Glutamatergic neuron (in vitro differentiated cells): ENCODE results near the gene GNAL. TPM values are rescaled to one million over a fixed set of nuclear protein-coding genes. Genes with fewer than 3 reads are reported as not detected.

Source experiments
- DNase-seq: peaks from one replicate; pipeline ENCODE4 v3.0.0; 2022
- H3K27ac Mint-ChIP-seq: one replicate; pipeline ENCODE4 v1.8.0; 2020; ENCODE audit warnings: mild to moderate bottlenecking, mixed read lengths, inconsistent platforms; ENCODE audit not compliant: unreplicated experiment
- H3K27me3 Mint-ChIP-seq: one replicate; pipeline ENCODE4 v1.8.0; 2020; ENCODE audit warnings: mild to moderate bottlenecking, moderate library complexity, mixed read lengths, inconsistent platforms; ENCODE audit not compliant: unreplicated experiment
- H3K36me3 Mint-ChIP-seq: one replicate; pipeline ENCODE4 v1.8.0; 2020; ENCODE audit warnings: mild to moderate bottlenecking, mixed read lengths, inconsistent platforms; ENCODE audit not compliant: unreplicated experiment
- H3K4me1 Mint-ChIP-seq: one replicate; pipeline ENCODE4 v1.8.0; 2020; ENCODE audit warnings: mild to moderate bottlenecking, low read depth, mixed read lengths, inconsistent platforms; ENCODE audit not compliant: unreplicated experiment
- H3K4me3 Mint-ChIP-seq: one replicate; pipeline ENCODE4 v1.8.0; 2020; ENCODE audit warnings: mild to moderate bottlenecking, mixed read lengths, inconsistent platforms; ENCODE audit not compliant: unreplicated experiment
- H3K9me3 Mint-ChIP-seq: one replicate; pipeline ENCODE4 v1.8.0; 2020; ENCODE audit warnings: mild to moderate bottlenecking, moderate library complexity, mixed read lengths, inconsistent platforms; ENCODE audit not compliant: unreplicated experiment
- CTCF ChIP-seq: fragments of 200-600 bp; sonication (generic); IDR thresholded peaks from one replicate; pipeline ENCODE4 v1.5.0; 2021; ENCODE audit not compliant: partially characterized antibody, unreplicated experiment
- total RNA-seq: library from RNA; stranded (reverse); fragmentation: NEBNext Ultra II Directional; extraction: Animal tissue kit (Norgen Biotek cat#: 25700); gene quantifications from one replicate; pipeline ENCODE4 v1.2.1, GENCODE V29; 2021; ENCODE audit not compliant: unreplicated experiment

The GNAL gene
- total RNA-seq, 1 donor from 2014 or later: 52.5 TPM

GRCh38 chr18:11728249-11728648, 39.2 kb downstream of the GNAL start:
- Mint-ChIP-seq H3K4me1 (peaks cover 13% of the 10 kb centered on the region), H3K27ac (no peak overlapping the region), H3K36me3 (peaks cover 4% of the 10 kb centered on the region), H3K4me3 (no peak overlapping the region), H3K27me3 (no peaks in the 10 kb centered on the region), H3K9me3 (peaks cover 2% of the 10 kb centered on the region)
- TF ChIP-seq CTCF: no peak
- no peak for DNase-seq

GRCh38 chr18:11729556-11729955, 40.5 kb downstream of the GNAL start:
- Mint-ChIP-seq H3K27me3 (no peaks in the 10 kb centered on the region), H3K27ac (no peak overlapping the region), H3K4me1 (peaks cover 6% of the 10 kb centered on the region), H3K9me3 (peaks cover 2% of the 10 kb centered on the region), H3K36me3 (peaks cover 4% of the 10 kb centered on the region), H3K4me3 (no peak overlapping the region)
- TF ChIP-seq CTCF: no peak
- DNase-seq: no peak

GRCh38 chr18:11733031-11733430, 44.0 kb downstream of the GNAL start:
- Mint-ChIP-seq H3K27me3 (no peaks in the 10 kb centered on the region), H3K4me3 (no peak overlapping the region), H3K9me3 (peaks cover 5% of the 10 kb centered on the region), H3K4me1 (peaks cover 3% of the 10 kb centered on the region), H3K27ac (no peak overlapping the region), H3K36me3 (no peaks in the 10 kb centered on the region)
- peak; percentile 98 for TF ChIP-seq CTCF
- DNase-seq: peak; percentile 93

GRCh38 chr18:11736656-11737055, 47.6 kb downstream of the GNAL start:
- peaks cover 4% of the 10 kb centered on the region for H3K27me3 Mint-ChIP-seq
- H3K36me3 Mint-ChIP-seq: no peaks in the 10 kb centered on the region
- no peak overlapping the region for H3K27ac Mint-ChIP-seq
- H3K9me3 Mint-ChIP-seq: peaks cover 5% of the 10 kb centered on the region
- H3K4me3 Mint-ChIP-seq: no peak overlapping the region
- no peak for TF ChIP-seq CTCF
- H3K4me1 Mint-ChIP-seq: peaks cover 10% of the 10 kb centered on the region
- no peak for DNase-seq

- Mint-ChIP-seq H3K27me3 (peaks cover 8% of the 10 kb centered on the region), H3K4me1 (peaks cover 29% of the 10 kb centered on the region), H3K36me3 (no peaks in the 10 kb centered on the region), H3K27ac (no peak overlapping the region), H3K4me3 (no peak overlapping the region), H3K9me3 (peaks cover 5% of the 10 kb centered on the region)
- DNase-seq: no peak
- TF ChIP-seq CTCF: no peak
Observed at GRCh38 chr18:11739893-11740292, 50.8 kb downstream of the GNAL start.
